ENCODE measurements around the gene COL20A1. TPM values are rescaled to one million over a fixed set of nuclear protein-coding genes. Genes with fewer than 3 reads are reported as not detected.
A peak's percentile ranks its signal among the peaks of the same experiment; 100 is the strongest.

COL20A1 gene
- total and polyA plus RNA-seq, 3 experiments from 2014 or later = 0.04 TPM; not detected in 2

DNA sequence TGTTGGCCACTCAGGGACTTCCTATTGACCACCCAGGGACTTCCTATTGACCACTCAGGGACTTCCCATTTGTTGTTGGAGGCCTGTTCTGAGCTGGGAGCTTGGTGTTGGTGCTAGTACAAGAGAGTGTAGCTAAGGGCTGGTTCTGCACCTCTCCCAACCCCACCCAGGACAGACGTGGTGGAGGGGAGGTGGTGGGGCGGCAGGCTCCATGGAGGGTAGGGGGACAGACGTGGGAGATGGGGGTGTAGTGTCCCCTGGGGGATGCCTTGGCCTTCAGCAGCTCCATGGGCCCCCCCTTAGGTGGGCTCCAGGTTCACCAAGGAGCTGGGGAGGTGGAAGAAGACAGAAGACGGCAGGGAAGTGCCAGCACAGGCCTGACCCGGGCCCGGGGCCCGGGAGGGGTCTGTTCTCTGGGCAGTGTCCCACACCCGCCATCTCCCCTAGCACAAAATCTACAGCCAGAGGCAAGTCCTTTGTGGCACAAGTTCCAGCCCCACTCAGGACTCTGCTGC is 34.3 kb downstream of the COL20A1 start:
- H3K4me3 Mint-ChIP-seq = peak overlapping the region in 2 of 7 donors; percentile 12 to 28
- peak overlapping the region; percentile 42 to 98 (median 86) for H3K27ac Mint-ChIP-seq
- peaks cover 4 to 11% (median 7%) of the 10 kb centered on the region in 5 donors for H3K9me3 Mint-ChIP-seq
- peak overlapping the region; percentile 44 for H3K27ac ChIP-seq (ENCODE audit: low read depth, low read length)
- DNase-seq = no peak
- H3K27me3 Mint-ChIP-seq = peaks cover 2 to 20% of the 10 kb centered on the region in 2 donors
- ChIA-PET POLR2A (no interaction called here), CTCF (no interaction called here)
- H3K36me3 Mint-ChIP-seq = peaks cover 0 to 7% (median 0%) of the 10 kb centered on the region in 3 donors
- no peaks in the 10 kb centered on the region for H3K27me3 ChIP-seq (ENCODE audit: insufficient read depth, low read length, poor library complexity, severe bottlenecking)
- H3K36me3 ChIP-seq (ENCODE audit: insufficient read depth, low read length) = no peaks in the 10 kb centered on the region
- no peak overlapping the region for H3K4me3 ChIP-seq (ENCODE audit: low read length)
- H3K4me1 ChIP-seq (ENCODE audit: insufficient read depth, low read length) = peaks cover 13% of the 10 kb centered on the region
- no peaks in the 10 kb centered on the region for H3K9me3 ChIP-seq (ENCODE audit: low read length)
- H3K4me1 Mint-ChIP-seq = peaks cover 0 to 5% (median 4%) of the 10 kb centered on the region in 3 donors

DNA sequence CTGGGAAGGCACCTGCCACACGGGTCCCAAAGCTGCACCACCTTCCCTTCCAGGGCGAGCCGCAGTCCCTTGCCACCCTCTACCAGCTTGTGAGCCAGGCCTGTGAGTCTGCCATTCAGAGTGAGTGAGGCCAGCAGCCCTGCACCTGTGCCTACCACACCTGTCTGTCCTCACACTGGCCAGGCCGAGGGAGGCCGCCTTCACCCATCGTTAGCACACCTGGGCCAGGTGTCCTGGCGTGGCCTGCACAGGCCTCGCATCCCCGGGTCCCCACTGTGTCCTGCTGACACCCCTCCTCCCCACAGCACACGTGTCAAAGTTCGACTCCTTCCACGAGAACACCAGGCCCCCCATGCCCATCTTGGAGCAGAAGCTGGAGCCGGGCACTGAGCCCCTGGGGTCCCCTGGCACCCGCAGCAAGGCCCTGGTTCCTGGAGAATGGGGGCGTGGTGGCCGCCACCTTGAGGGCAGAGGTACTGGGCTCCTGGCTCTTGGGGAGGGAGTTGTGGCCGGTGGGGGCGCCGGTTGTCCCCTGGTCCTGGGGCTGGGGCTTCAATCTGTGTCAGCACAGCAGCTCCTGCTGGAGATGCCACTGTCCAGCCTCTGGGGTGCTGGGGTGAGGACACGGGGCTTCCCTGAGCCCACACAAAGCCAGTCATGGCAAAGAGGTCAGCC is 35.2 kb downstream of the COL20A1 start:
- DNase-seq = no peak
- H3K9me3 Mint-ChIP-seq = peaks cover 4 to 11% (median 7%) of the 10 kb centered on the region in 5 donors
- peak overlapping the region in 1 of 8 donors; percentile 19 for H3K27ac Mint-ChIP-seq
- Histone ChIP-seq H3K4me3 (ENCODE audit: low read length) (no peak overlapping the region), H3K4me1 (ENCODE audit: insufficient read depth, low read length) (peaks cover 13% of the 10 kb centered on the region), H3K36me3 (ENCODE audit: insufficient read depth, low read length) (no peaks in the 10 kb centered on the region), H3K27me3 (ENCODE audit: insufficient read depth, low read length, poor library complexity, severe bottlenecking) (no peaks in the 10 kb centered on the region), H3K27ac (ENCODE audit: low read depth, low read length) (no peak overlapping the region), H3K9me3 (ENCODE audit: low read length) (no peaks in the 10 kb centered on the region)
- ChIA-PET POLR2A (no interaction called here), CTCF (no interaction called here)
- H3K4me3 Mint-ChIP-seq = no peak overlapping the region
- H3K4me1 Mint-ChIP-seq = peaks cover 0 to 5% (median 4%) of the 10 kb centered on the region in 3 donors
- peaks cover 2 to 17% of the 10 kb centered on the region in 2 donors for H3K27me3 Mint-ChIP-seq
- peaks cover 0 to 7% (median 0%) of the 10 kb centered on the region in 3 donors for H3K36me3 Mint-ChIP-seq

DNA sequence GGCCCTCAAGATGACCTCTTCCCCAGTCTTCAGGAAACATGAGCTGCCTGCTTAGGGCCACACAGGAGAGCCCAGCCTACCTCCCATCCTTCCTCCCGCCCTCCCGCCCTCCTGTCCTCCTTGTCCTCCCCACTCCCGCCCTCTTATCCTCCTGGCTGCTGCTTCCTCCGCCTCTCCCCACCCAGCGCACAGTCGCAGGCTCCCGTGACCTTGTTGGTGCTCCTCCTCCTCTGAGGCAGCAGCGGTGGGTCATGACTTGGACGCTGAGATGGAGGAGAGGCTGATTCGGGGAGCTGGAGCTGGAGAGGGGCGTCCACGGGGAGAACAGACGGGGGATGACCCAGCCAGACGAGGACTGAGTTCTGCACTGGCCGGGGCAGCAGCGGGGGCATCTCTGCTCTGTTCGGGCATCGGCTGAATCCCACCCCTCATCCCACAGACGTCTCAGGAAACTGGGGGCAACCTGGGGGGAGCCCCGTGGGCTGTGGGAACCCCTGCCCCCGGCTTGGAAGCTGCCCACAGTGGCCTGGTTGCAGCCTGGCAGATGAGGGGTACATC is 35.8 kb downstream of the COL20A1 start:
- H3K9me3 Mint-ChIP-seq = peaks cover 4 to 11% (median 7%) of the 10 kb centered on the region in 5 donors
- Histone ChIP-seq H3K9me3 (ENCODE audit: low read length) (no peaks in the 10 kb centered on the region), H3K4me1 (ENCODE audit: insufficient read depth, low read length) (peaks cover 13% of the 10 kb centered on the region), H3K4me3 (ENCODE audit: low read length) (no peak overlapping the region), H3K36me3 (ENCODE audit: insufficient read depth, low read length) (no peaks in the 10 kb centered on the region), H3K27me3 (ENCODE audit: insufficient read depth, low read length, poor library complexity, severe bottlenecking) (no peaks in the 10 kb centered on the region), H3K27ac (ENCODE audit: low read depth, low read length) (no peak overlapping the region)
- peaks cover 0 to 5% (median 4%) of the 10 kb centered on the region in 3 donors for H3K4me1 Mint-ChIP-seq
- ChIA-PET CTCF (no interaction called here), POLR2A (no interaction called here)
- no peak for DNase-seq
- H3K36me3 Mint-ChIP-seq = peaks cover 0 to 7% (median 0%) of the 10 kb centered on the region in 3 donors
- peaks cover 2 to 19% of the 10 kb centered on the region in 2 donors for H3K27me3 Mint-ChIP-seq
- H3K4me3 Mint-ChIP-seq = no peak overlapping the region
- H3K27ac Mint-ChIP-seq = no peak overlapping the region

DNA sequence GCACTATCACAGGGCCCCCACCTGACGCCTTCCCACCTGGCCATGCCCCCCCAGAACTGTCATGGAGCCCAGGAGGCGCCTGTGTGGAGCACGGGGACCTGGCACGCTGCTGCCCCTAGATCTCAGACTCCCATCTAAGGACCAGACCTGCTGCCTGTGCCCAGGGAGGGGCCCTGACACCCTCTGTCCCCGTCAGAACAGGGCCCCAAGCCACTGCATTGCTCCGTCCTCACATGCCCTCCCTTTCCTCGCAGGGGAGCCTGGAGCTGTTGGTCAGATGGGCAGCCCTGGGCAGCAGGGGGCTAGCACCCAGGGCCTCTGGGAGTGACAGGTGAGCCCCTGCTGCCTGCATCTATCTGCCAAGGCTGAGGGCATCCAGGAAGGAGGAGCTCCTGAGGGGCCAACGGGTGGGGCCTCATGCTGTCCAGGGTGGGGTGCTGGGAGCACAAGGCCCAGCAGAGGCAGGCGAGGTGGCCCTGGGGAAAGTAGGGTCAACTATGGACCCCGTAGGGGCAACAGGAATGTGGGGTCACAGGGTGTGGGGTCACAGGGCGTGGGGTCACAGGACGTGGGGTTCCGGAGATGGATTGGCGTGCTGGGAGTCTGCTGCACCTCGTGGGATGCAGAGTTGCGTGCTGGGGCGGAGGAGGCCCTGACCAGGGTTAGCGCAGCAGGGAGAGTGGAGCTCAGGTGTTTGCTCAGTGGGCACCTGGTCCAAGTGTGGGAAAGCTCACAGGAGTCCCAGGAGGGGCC is 36.5 kb downstream of the COL20A1 start:
- CTCF ChIA-PET = interaction anchor here (0.8 kb wide), 1 partner anchor 12 kb away, joined by 3 read pairs; no protein-coding TSS in a partner anchor
- peak overlapping the region in 1 of 8 donors; percentile 38 for H3K27ac Mint-ChIP-seq
- peaks cover 0 to 7% (median 0%) of the 10 kb centered on the region in 3 donors for H3K36me3 Mint-ChIP-seq
- H3K27me3 ChIP-seq (ENCODE audit: insufficient read depth, low read length, poor library complexity, severe bottlenecking) = no peaks in the 10 kb centered on the region
- POLR2A ChIA-PET = no interaction called here
- H3K27me3 Mint-ChIP-seq = peaks cover 3 to 19% of the 10 kb centered on the region in 2 donors
- no peaks in the 10 kb centered on the region for H3K36me3 ChIP-seq (ENCODE audit: insufficient read depth, low read length)
- peaks cover 13% of the 10 kb centered on the region for H3K4me1 ChIP-seq (ENCODE audit: insufficient read depth, low read length)
- DNase-seq = no peak
- no peaks in the 10 kb centered on the region for H3K9me3 ChIP-seq (ENCODE audit: low read length)
- H3K27ac ChIP-seq (ENCODE audit: low read depth, low read length) = no peak overlapping the region
- H3K9me3 Mint-ChIP-seq = peaks cover 4 to 11% (median 7%) of the 10 kb centered on the region in 5 donors
- no peak overlapping the region for H3K4me3 Mint-ChIP-seq
- no peak overlapping the region for H3K4me3 ChIP-seq (ENCODE audit: low read length)
- H3K4me1 Mint-ChIP-seq = peaks cover 0 to 5% (median 4%) of the 10 kb centered on the region in 3 donors

DNA sequence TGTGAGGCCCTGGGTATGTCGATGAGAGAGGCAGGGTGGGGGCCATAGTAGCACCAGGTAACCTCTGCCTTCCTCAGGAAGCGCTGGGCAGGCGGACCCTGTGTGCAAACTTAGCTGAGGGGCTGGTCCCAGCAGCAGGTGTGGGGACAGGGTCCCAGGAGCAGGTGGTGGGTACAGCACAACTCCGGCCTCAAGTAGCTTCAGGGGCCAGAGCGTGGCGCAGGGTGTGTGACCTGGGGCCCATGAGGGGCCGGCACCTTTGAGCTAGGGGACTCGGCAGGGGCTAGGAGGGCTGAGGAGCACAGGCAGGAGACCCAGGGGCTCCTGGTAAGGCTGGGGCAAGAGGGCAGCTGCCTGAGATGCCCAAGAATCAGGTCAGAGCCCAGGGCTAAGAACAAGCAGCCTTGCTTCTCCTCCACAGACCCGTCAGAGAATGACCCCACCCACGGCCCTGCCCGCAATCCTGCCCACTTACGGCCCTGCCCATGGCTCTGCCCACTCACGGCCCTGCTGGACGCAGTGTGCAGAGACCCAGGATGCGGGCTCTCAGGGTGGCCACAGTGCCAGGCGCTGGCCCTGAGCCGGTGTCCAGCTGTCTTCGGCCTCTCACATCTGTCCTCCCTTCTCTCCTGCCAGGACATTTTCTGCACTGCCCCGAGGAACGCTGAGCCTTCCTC is 37.2 kb downstream of the COL20A1 start:
- Mint-ChIP-seq H3K27me3 (peaks cover 4 to 22% of the 10 kb centered on the region in 2 donors), H3K4me1 (peaks cover 0 to 5% (median 4%) of the 10 kb centered on the region in 3 donors), H3K36me3 (peaks cover 0 to 7% (median 0%) of the 10 kb centered on the region in 3 donors), H3K4me3 (no peak overlapping the region), H3K9me3 (peaks cover 4 to 11% (median 7%) of the 10 kb centered on the region in 5 donors), H3K27ac (no peak overlapping the region)
- peaks cover 13% of the 10 kb centered on the region for H3K4me1 ChIP-seq (ENCODE audit: insufficient read depth, low read length)
- DNase-seq = no peak
- ChIA-PET POLR2A (no interaction called here), CTCF (interaction anchor here (0.8 kb wide), 1 partner anchor 13 kb away, joined by 3 read pairs; no protein-coding TSS in a partner anchor)
- H3K27me3 ChIP-seq (ENCODE audit: insufficient read depth, low read length, poor library complexity, severe bottlenecking) = no peaks in the 10 kb centered on the region
- no peak overlapping the region for H3K27ac ChIP-seq (ENCODE audit: low read depth, low read length)
- H3K36me3 ChIP-seq (ENCODE audit: insufficient read depth, low read length) = no peaks in the 10 kb centered on the region
- no peaks in the 10 kb centered on the region for H3K9me3 ChIP-seq (ENCODE audit: low read length)
- no peak overlapping the region for H3K4me3 ChIP-seq (ENCODE audit: low read length)

DNA sequence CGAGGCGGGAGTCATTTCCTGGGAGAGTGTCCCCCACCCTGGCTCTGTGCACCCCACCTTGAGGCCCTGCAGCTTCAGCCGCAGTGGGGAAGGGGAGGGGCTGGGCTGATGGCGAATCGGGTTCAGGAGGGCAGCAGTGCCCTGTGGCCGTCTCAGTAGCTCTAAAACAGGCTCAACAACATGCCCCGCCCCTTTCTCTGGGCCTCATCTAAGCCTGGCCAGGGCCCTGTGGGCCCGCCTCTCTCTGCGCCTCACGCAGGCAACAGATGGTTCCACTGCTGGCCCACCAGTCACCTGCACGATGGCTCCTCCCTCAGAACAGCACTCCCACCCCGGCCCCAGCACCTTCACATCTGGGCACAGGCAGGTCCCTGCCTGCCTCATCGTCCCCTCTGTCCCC is 38.0 kb downstream of the COL20A1 start:
- Mint-ChIP-seq H3K9me3 (peaks cover 4 to 11% (median 7%) of the 10 kb centered on the region in 5 donors), H3K36me3 (peaks cover 0 to 7% (median 0%) of the 10 kb centered on the region in 3 donors), H3K27ac (no peak overlapping the region), H3K4me3 (no peak overlapping the region), H3K27me3 (peaks cover 8 to 29% of the 10 kb centered on the region in 2 donors), H3K4me1 (peaks cover 0 to 5% (median 4%) of the 10 kb centered on the region in 3 donors)
- no peak overlapping the region for H3K4me3 ChIP-seq (ENCODE audit: low read length)
- DNase-seq = no peak
- peaks cover 9% of the 10 kb centered on the region for H3K4me1 ChIP-seq (ENCODE audit: insufficient read depth, low read length)
- H3K27me3 ChIP-seq (ENCODE audit: insufficient read depth, low read length, poor library complexity, severe bottlenecking) = no peaks in the 10 kb centered on the region
- no peak overlapping the region for H3K27ac ChIP-seq (ENCODE audit: low read depth, low read length)
- no peaks in the 10 kb centered on the region for H3K9me3 ChIP-seq (ENCODE audit: low read length)
- POLR2A ChIA-PET = no interaction called here
- no peaks in the 10 kb centered on the region for H3K36me3 ChIP-seq (ENCODE audit: insufficient read depth, low read length)
- CTCF ChIA-PET = no interaction called here

DNA sequence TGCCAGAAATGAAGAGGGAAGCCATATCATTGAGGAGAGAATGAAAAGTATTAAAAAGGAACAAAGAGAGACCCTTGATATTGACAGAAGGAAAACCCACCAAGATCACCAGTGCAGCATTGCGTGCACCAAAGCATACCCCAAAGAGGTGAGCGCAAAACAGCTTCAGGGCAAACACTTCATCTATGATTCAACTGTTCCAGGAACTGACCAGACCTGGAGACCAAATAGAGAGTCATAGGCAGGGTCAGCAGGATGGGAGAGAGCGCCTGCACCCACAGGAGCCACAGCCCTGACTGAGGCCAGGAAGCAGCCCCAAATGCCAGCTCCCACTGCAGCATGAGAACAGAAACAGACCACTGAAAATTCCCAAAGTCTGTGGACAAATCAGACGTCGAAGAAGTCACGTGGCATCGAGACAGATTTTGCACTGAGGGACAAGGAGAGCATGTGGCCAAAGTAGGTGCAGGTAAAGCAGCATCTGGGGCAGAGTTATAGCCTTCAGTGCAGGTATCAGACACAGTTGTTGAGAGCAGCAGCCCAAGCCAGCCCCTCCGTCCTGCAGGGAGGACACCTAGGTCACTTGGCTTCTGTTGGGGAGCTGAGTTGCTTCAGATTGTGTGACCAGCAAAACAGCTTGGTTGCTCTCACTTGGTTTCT is 38.9 kb downstream of the COL20A1 start:
- H3K27me3 Mint-ChIP-seq = peaks cover 8 to 34% of the 10 kb centered on the region in 2 donors
- peaks cover 4 to 11% (median 7%) of the 10 kb centered on the region in 5 donors for H3K9me3 Mint-ChIP-seq
- H3K4me1 Mint-ChIP-seq = peaks cover 0 to 3% (median 3%) of the 10 kb centered on the region in 3 donors
- Histone ChIP-seq H3K9me3 (ENCODE audit: low read length) (no peaks in the 10 kb centered on the region), H3K27me3 (ENCODE audit: insufficient read depth, low read length, poor library complexity, severe bottlenecking) (no peaks in the 10 kb centered on the region), H3K27ac (ENCODE audit: low read depth, low read length) (no peak overlapping the region), H3K4me3 (ENCODE audit: low read length) (no peak overlapping the region), H3K36me3 (ENCODE audit: insufficient read depth, low read length) (no peaks in the 10 kb centered on the region), H3K4me1 (ENCODE audit: insufficient read depth, low read length) (no peaks in the 10 kb centered on the region)
- peaks cover 0 to 7% (median 0%) of the 10 kb centered on the region in 3 donors for H3K36me3 Mint-ChIP-seq
- H3K27ac Mint-ChIP-seq = peak overlapping the region in 1 of 8 donors; percentile 84
- H3K4me3 Mint-ChIP-seq = no peak overlapping the region
- POLR2A ChIA-PET = no interaction called here
- no peak for DNase-seq
- CTCF ChIA-PET = no interaction called here

All from CD8-positive, alpha-beta memory T cell (primary cell).